Activated CD8-positive, alpha-beta memory T cell treated with anti-CD3 and anti-CD28 coated beads for 4 hours (primary cell): Measurements from ENCODE around the gene PJVK.
"Not testable (repeated sequence)": the region's sequence is repeated elsewhere in the genome, so short reads cannot be mapped to it uniquely, and the experiment has no call there.

ENCODE experiments used
- DNase-seq, 2 donors: peaks; one replicate each; pipeline ENCODE4 v3.0.0-alpha.2; 2020; ENCODE audit warnings: low read depth in 2 of 2

Gene PJVK

GRCh38 chr2:178450774-178451525 lies at the start of gene PJVK, which contains the start of gene PRKRA:
Gene PJVK (plus strand): TSS chr2:178451378. CDS start chr2:178453410, 2,032 bp downstream.
Gene PRKRA (minus strand): TSS chr2:178451175. CDS start chr2:178451030, 145 bp downstream.
- DNase-seq, result peak; percentile 91 to 92

- no peak for DNase-seq
Measured at GRCh38 chr2:178401994-178402437, 49.2 kb upstream of the PJVK start.

DNA sequence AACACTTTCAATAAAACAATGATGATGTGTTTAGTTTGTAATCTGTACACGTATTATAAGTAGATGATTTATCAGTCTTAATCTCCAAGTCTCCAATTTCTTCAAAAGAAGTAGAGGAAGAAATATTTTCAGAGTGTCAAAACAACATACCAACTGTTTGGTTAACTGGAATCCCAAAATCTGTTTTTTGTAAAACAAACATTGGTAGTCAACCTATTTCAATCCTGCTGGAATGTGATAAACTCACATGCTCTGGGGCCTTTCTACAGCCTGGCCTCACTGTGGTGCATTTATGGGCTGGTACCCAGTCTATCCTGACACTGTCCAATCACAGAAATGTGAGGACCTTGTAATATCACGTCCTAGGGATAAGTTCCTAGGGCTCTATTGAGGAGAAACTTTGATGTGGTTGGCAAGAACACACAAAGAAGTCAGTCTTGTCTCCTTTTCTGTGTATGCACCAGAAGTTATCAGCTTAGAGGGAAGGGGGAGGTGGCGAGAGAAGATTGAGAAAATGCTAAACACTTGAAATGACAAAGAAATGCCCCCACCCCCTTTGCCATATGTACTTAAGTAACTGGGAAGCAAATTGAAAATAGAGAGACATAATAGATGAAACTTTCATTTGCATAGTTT lies 47.4 kb upstream of the PJVK start:
- DNase-seq, result no peak

DNA sequence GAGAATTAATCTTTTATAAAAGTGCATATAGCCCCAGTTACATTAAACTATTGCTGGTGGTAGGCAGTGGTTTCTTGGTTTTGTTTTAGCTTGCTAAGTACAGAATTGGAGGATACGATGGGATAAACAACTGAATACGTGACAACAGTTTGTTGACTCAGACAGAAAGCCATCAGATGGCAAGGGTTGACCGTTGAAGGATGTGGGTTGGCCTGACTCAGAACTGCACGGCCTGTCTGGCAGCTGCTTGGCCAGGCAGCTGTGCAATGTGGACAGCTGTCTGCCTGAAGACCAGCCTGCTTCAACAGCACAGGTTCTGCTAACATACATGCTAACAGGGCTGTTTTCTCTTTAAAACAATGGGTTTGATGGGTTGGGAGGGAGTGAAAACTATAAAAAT lies 46.8 kb upstream of the PJVK start:
- no peak for DNase-seq

- DNase-seq, result no peak
Measured at GRCh38 chr2:178409261-178409660, 41.9 kb upstream of the PJVK start.

- DNase-seq, result no peak
Measured at GRCh38 chr2:178412047-178412446, 39.1 kb upstream of the PJVK start.

GRCh38 chr2:178412453-178412852 lies 38.7 kb upstream of the PJVK start:
- not testable (repeated sequence) for DNase-seq

DNA sequence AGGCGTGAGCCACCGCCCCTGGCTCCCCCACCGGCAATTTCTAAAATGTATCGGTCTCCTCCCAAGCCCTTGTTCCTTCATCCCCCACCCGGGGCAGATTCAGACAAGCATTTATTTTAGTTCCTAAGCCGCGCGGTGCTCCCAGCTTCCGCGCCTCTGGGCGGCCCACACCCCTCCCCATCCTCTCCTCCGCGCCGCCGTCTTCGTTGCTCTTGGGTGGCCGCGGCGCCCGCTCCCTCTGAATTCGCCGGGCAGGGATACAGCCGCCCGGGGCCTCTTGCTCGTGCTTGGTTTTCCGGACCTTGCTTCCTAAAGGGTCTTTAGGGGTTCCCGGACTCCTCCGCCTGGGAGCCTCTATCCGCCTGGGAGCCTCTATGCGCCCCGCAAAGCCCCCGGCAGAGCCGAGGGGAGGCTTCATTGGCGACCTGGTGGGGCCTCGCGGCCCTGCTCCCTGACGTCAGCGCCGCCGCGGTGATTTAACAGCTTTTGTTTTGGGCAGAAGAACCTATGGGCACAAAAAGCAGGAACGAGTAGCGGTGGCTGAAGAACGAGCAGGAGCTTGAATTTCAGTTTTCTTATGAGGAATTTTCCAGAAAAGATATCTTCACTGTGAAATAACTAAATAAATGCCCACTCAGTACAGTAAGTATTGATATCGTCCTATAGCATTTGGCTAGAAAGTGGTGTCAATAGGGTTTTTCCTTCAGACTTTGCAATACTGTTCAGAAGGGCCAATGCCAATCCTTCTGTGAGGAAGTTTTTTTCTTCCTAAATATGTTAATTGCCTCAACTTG lies 37.5 kb upstream of the PJVK start:
- DNase-seq, result peak; percentile 39 to 53

GRCh38 chr2:178414266-178415247 lies 36.6 kb upstream of the PJVK start:
- peak; percentile 48 to 52 for DNase-seq

DNA sequence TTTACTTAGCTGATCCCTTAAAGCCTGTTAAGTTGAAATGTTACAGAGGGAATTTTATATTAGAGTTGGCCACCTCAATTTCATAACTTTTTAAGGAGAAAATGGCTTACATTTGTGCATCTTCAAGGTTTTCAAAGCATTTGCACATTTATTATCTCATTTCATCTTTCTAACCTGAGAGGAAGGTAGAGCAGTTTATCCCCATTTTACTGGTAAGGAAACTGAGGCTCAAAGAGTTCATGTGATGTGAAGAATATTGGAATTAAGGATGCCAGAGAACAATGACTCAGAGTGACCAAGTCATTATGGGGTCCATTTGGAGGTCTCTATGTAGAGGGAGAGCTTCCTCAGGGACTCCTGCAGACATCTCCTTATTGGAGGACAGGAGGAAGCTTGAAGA lies 35.2 kb upstream of the PJVK start:
- no peak for DNase-seq

GRCh38 chr2:178417916-178418315 lies 33.3 kb upstream of the PJVK start:
- no peak for DNase-seq

- DNase-seq, result no peak
Measured at GRCh38 chr2:178418426-178418825, 32.8 kb upstream of the PJVK start.

- no peak for DNase-seq
Measured at GRCh38 chr2:178419123-178419522, 32.1 kb upstream of the PJVK start.

DNA sequence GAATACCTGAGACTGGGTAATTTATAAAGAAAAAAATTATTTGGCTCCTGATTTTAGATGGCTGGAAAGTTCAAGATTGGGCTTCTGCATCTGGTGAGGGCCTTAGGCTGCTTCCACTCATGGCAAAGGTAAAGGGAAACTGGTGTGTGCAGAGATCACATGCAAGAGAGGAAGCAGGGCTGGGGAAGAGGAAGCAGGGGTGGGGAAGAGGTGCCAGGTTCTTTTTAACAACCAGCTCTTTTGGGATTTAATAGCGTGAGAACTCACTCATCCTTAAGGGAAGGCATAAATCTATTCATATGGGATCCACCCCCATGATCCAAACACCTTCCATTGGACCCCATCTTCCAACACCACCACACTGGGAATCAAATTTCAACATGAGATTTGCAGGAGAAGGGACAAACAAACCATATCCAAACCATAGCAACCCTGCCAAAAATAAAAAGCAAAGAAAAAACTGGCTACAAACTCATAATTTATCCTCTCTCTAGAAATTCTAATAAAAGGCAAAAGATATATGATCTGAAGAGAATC lies 30.6 kb upstream of the PJVK start:
- DNase-seq, result no peak

- no peak for DNase-seq
Measured at GRCh38 chr2:178422097-178422496, 29.1 kb upstream of the PJVK start.

DNA sequence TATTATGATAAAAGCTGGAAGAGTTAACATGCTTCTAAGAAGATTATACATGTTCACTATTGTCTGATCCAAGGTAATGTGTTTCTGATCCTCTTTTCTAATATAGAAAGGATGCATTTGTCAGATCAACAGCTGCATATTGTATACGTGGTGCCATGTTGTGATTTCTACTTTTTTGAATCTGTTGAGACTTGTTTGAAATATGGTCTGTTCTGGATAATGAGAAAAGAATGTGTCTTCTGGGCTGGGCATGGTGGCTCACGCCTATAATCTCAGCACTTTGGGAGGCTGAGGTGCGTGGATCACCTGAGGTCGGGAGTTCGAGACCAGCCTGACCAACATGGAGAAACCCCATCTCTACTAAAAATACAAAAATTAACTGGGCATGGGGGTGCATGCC lies 27.4 kb upstream of the PJVK start:
- DNase-seq, result not testable (repeated sequence)

DNA sequence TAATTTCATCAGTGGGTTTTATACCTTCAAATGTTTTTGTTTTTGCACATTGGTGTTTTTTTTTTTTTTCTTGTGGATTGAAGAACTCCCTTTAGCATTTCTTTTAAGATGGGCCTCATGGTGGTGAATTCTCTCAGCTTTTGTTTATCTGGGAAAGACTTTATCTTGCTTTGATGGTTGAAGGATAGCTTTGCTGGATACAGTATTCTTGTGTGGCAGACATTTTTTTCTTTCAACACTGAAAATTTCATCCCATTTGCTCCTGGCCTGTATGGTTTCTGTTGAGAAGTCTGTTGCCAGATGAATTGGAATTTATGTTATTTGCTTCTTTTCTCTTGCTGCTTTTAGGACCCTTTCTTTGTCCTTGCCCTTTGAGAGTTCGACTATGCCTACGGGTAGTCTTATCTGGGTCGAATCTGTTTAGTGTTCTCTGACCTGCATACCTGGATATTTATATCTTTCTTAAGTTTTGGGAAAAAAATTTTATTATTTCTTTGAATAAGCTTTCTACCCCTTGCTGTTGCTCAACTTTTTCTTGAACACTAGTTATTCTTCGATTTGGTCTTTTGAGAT lies 25.8 kb upstream of the PJVK start:
- no peak for DNase-seq

DNA sequence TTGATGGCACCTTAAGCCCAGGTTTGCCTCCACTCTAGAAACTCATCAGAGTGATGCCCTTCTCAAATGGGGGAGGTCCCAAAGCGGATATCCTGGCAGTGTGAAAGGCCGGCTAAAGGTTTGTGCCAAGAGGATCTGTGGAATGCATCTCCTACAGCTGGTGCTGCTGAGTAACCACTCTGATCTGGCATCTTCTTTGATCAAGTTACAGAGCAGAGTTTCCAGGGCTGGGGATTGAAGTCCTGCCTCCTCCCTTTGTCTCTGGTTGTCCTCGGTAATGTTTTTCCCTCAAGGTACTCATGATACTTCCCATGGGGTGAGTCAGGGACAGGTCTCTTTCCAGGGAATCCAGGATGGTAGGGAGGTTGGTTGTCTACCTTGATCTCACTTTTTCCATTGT lies 24.8 kb upstream of the PJVK start:
- DNase-seq, result no peak

- no peak for DNase-seq
Measured at GRCh38 chr2:178427458-178427857, 23.7 kb upstream of the PJVK start.

- DNase-seq, result no peak
Measured at GRCh38 chr2:178428396-178428806, 22.8 kb upstream of the PJVK start.

DNA sequence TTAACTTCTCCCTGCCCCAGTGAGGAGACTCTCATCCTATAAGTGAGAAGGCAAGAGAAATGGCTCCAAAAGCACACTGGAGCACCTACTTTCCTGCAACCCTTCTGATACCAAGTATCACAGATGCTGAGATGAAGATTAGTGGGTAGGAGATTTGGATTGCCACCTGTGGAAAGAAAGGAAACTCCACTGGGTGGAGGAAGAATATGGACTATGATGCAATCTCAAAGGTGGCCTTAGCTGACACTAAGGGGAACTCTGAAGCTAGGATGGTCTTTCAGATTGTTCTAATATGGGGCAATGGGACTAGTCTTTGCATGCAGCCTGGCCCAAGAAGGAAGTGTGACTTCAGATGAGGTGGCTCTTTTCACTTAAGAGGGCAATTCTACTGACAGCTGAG lies 21.8 kb upstream of the PJVK start:
- no peak for DNase-seq
